GM18502 (cell line): ENCODE measurements around the gene ZNF138.
"Not testable (repeated sequence)": the region's sequence is repeated elsewhere in the genome, so short reads cannot be mapped to it uniquely, and the experiment has no call there.

Experiments used
- ATAC-seq: cut with Tn5 transposase; IDR thresholded peaks from one replicate; pipeline ENCODE4 v1.9.1; 2021; ENCODE audit warnings: mild to moderate bottlenecking; ENCODE audit not compliant: unreplicated experiment, poor library complexity

The ZNF138 gene

GRCh38 chr7:64794171-64794844 is at the start of gene ZNF138:
ZNF138 (plus strand) TSS chr7:64794428; CDS start chr7:64794569, 141 bp downstream.
- ATAC-seq, result peak; percentile 100

- no peak for ATAC-seq
These were observed 49.5 kb upstream of the ZNF138 start for GRCh38 chr7:64744680-64745079.

DNA sequence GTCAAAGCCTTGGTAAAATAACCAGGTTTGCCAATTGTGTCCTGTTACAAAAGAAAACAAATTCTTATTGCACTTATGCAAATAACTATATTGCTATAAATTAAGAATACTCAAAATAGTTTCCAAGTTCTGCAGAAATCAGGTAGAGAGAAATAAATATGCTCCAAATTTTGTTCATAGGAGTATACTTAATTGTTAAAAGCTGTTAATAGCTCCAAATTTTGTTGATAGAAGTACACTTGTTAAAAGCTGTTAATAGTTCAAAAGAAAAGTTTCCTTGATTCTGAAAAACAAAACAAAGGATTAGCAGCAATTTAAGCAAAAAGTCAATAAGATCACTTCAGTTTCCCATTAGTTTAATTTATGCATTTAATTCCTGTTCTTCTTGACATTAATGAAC is 46.4 kb upstream of the ZNF138 start:
- ATAC-seq, result no peak

DNA sequence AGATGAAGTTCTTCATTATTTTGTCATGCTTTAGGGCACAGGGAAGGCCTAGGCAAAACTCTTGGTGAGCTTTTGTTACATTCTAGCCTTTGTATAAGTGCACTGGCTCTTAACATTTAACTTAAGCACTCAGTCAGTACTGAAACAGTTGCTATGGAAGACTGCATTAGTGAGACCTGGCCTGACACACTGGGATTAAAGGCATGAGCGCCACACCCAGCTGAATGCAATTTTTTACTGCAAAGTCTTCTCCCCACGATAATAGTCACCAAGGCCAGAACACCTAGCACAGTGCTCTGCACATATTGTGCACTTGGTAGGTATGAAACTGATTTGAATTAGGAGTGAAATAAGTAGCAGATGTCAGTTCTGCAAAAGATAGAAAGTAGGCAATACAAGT is 41.2 kb upstream of the ZNF138 start:
- no peak for ATAC-seq

DNA sequence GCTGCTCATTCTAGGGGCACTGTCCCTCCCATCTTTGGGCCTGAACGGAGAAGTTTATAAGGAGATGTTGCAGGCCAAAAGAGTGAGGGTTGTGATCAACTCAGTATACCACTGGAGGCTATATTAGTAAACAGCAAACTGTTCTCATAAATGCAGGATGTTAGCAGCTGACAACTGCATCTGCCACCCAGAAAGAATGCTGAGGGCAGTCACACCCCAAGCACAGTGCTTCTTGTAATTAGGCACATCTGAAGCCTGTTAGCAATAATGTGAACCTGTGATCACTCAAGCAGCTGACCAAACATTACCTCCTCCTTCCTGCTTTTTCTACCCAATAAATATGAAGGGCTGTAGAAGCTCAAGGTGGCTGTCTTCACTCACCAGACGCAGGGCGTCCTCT is 38.4 kb upstream of the ZNF138 start:
- ATAC-seq, result no peak

GRCh38 chr7:64758151-64758550 is 36.1 kb upstream of the ZNF138 start:
- no peak for ATAC-seq

- no peak for ATAC-seq
These were observed 25.4 kb upstream of the ZNF138 start for GRCh38 chr7:64768824-64769223.

DNA sequence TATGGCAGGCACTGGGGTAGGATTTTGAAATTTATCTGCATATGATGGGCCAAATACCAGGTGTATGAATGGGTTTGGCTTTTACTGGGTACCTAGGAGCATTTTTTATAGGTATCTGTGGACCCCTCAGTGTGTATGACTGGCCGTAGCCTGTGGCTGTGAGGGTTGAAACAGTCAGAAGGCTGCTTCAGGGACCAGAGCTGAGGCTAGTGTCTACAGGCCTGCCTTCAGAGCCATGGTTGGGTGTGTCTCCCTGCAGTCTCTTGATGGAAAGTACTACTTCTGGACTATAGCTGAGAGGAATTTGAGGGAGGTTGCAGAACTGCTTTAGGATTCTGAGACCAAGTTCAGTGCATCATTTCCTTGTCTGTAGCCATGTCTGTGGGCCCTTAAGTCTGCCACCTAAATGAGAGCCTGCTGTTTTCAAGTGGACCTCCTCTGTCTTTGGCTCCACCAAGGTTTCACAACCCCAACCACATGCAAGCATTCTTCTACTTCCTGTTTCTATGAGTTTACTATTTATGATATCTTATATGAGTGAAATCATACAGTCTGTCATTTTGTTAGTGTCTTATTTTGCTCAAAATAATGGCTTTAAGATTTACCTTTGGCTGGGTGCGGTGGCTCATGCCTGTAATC is 19.9 kb upstream of the ZNF138 start:
- ATAC-seq, result no peak

DNA sequence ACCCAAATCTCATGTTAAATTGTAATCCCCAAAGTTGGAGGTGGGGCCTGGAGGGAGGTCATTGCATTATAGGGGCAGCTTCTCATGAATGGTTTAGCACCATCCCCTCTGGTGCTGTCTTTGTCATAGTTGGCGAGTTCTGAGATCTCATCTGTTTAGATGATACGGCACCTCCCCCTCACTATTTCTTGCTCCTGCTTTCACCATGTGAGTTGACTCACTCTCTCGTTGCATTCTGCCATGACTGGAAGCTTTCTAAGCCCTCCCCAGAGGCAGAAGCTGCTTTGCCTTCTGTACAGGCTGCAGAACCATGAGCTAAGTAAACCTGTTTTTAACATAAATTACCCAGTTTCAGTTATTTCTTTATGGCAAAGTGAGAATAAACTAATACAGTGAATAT is 18.9 kb upstream of the ZNF138 start:
- no peak for ATAC-seq

DNA sequence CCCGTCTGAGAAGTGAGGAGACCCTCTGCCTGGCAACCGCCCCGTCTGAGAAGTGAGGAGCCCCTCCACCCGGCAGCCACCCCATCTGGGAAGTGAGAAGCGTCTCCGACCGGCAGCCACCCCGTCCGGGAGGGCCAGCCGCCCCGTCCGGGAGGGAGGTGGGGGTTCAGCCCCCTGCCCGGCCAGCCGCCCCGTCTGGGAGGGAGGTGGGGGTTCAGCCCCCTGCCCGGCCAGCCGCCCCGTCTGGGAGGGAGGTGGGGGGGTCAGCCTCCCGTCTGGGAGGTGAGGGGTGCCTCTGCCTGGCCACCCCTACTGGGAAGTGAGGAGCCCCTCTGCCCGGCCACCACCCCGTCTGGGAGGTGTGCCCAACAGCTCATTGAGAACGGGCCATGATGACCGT is 9.4 kb upstream of the ZNF138 start:
- ATAC-seq, result not testable (repeated sequence)

DNA sequence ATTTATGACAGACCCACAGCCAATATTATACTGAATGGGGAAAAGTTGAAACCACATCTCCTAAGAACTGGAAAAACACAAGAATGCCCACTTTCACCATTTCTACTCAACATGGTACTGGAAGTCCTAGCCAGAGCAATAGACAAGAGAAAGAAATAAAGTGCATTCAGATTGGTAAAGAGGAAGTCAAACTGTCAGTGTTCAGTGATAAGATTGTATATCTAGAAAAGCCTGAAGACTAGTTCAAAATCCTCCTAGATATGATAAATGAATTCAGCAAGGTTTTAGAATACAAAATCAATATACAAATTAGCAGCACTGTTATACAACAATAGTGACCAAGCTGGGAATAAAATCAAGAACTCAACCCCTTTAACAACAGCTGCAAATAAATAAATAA is 6.9 kb upstream of the ZNF138 start:
- no peak for ATAC-seq

DNA sequence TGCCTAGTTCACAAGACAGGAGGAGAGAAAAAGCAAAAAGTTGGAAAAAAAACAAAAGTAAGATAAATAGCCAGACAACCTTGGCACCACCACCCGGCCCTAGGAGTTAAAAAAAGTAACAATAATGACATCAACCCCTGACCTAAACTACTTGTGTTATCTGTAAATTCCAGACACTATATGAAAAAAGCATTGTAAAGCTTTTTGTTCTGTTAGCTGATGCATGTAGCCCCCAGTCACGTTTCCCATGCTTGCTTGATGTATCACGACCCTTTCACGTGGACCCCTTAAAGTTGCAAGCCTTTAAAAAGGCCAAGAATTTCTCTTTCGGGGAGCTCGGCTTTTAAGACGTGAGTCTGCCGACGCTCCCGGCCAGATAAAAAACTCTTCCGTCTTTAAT is 5.0 kb upstream of the ZNF138 start:
- not testable (repeated sequence) for ATAC-seq

DNA sequence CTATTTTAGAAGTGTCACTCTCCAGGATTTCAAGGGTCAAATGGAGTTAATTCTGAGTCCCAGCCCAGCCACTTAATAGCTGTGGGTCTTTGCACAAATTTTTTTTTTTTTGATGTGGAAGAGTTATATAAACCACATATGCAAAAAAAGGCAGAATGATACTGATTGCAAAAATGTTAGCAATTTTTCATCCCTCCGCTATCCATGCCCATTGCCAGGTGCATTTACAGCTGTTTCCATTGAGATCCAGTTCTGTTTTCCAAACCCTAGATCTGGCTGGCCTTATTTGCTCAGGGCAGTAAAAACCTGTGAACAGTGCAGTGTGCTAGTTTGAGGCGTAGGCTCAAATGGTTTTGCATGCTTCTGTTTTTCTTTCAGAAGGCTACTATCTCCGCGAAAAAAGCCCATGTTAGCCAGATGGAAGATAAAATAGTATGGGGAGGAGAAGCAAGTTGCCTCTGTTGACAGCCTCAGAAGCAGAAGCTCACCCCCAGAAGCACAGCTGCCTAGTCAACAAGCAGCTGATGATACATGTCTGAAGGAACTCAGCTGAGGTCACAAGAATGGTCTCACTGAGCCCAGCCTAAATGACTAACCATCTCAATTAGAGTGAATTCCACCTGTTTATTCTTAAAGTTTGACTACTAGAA is 997 bp upstream of the ZNF138 start:
- ATAC-seq, result no peak

DNA sequence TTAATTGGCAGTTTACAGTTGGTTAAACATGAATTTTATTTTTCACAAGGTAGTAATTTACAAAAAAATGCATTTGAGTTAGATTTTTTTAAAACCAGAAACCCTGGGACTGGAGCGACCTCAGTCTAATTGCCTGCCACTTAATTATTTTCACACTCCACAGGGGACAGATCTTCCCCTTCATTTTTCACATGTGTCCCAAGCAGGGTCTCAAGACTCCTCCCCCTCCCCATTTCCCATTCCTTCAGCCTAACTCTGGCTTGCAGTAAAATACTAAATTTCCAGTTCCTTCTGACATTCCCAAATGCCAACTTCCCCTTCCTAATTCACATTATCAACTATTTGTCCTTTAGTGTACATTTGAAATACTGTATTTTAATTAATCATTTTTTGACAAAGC is 948 bp downstream of the ZNF138 start:
- ATAC-seq, result no peak

- not testable (repeated sequence) for ATAC-seq
These were observed 4.9 kb downstream of the ZNF138 start for GRCh38 chr7:64799169-64799568.

DNA sequence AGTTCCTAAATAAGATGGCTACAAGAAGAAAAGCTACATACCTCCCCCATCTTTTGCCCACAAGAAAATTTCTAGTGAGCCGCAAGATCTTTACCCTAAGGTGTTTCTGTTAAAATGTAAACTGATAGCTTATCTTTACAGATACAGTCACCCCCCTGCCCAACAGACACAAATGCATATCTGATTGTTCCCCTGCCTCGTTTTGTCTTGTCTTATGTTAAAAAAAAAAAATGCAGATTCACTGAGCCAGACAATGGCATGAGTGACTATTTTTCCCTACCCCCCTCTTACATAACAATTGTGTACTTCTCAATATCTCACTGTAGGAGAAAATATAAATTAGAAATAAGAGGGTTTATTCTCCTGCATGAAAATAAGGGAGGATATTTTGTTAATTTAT is 8.5 kb downstream of the ZNF138 start:
- no peak for ATAC-seq

DNA sequence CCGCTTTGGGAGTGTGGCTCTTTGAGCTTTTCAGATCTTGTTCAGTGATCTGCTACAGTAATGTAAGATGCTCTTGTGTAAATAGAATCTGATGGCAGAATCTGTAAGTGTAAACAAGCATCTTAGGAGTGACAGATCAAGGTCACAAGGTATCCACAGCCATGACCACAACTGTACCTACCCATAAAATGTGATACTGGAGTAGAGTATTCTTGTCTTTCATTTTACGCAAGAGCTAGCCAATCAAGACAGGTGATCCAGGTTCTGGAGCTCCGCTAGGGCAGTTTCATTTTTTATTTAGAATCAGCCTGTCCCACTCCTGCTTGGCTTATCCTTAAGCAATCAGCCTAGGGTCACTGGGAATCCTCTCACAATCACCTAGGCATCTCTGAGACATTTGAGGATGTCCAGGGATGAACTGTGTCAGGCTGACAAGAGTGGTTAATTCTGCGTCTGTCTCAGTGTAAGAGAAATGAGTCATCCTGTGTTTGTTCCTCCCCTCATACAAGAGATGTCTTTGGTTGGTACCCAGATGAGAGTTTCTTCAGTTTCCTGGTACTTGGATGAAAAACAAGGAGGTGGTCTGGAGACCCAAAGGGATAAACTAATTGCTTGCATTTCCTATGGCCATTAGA is 13.6 kb downstream of the ZNF138 start:
- ATAC-seq, result no peak

- ATAC-seq, result no peak
These were observed 17.5 kb downstream of the ZNF138 start for GRCh38 chr7:64811767-64812166.

DNA sequence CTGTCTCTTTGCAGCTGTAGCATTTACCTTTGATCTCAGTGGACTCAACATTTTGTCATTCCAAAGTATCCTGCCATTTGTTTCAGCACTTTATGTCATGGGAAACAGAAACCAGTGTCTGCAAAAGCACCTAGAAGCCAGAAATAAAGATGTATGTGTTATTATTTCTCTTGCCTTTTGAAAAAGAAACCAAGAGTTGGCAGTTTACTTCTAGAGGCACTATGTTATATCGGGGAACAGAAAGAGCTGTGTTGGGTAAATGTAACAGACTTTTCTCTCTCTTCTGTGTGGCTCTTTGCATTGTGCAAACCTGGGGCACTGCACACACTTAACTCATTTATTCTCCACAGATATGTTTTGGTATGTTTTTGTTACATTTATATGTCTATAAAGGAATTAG is 36.7 kb downstream of the ZNF138 start:
- no peak for ATAC-seq

DNA sequence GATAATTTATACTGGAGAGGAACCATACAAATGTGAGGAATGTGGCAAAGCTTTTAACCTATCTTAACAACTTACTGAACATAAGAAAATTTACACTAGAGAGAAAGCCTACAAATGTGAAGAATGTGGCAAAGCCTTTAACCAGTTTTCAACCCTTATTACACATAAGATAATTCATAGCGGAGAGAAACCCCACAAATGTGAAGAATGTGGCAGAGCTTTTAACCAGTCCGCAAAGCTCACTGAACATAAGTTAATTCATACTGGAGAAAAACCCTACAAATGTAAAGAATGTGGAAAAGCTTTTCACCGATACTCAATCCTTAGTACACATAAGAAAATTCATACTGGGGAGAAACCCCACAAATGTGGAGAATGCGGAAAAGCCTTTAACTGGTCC is 37.9 kb downstream of the ZNF138 start:
- no peak for ATAC-seq

DNA sequence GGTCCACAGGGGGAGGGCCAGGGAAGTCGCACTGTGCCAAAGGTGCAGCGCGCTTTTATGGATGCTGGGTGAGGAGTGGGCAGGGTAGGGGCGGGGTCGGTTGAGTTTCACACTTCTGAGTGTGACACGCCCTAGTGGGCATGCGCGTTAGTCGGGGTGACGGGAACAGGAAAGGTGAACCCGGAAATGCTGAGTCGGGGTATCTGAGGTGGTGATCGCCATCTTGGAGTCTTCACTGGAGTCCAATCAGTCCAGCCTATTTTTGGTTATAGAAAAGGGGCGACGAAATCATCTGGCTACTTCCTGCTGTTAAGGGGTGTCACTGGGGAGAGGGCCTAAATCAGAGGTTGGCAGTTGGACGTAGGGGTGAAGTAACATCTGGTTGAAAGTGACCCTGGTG is 40.8 kb downstream of the ZNF138 start:
- ATAC-seq, result no peak
